ENCODE data around the gene NAA10.

- TF ChIP-seq POLR2AphosphoS5 (IDR thresholded peaks at IDR 0.05; ENCODE audit: low read depth, low read length) = no peak
- TF ChIP-seq POLR2A (IDR thresholded peaks at IDR 0.05; ENCODE audit: low read depth, low read length) = no peak
- no peak for TF ChIP-seq TAF1 (IDR thresholded peaks at IDR 0.05; ENCODE audit: borderline replicate concordance, low read depth, low read length)
These were observed 10.5 kb downstream of the NAA10 start for GRCh38 chrX:153924149-153924861.

Data from GM12892 (cell line).